Measurements from ENCODE around the gene CD5L. TPM values are rescaled to one million over a fixed set of nuclear protein-coding genes. Genes with fewer than 3 reads are reported as not detected.
A peak's percentile ranks its signal among the peaks of the same experiment; 100 is the strongest.

The CD5L gene
- total RNA-seq, 5 donors from 2014 or later (not counting 1 experiment from before 2014, with no cell fraction given): not detected

DNA sequence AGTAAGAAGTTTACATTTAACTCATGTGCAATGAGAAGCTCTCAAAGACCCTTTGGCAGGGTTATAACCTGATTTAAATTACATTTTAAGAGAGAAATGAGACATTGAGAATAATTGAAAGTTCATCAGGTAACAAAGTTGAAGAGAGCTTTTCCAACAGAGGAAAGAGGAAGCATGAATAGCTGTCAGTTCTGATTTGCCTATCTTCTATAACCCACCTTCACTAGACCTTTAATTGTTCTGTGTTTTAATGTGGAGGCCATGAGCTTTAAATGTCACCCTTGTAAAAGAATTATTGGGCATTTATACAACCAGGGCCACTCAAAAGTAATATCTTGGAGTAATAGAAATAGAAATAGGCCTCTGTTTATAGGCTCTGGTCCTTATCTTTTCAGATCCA lies 12.4 kb downstream of the CD5L start:
- Histone ChIP-seq H3K4me3 (ENCODE audit: control insufficient read depth in 1 of 2, extremely low read depth in 1 of 2, low read length in 1 of 2) (no peak overlapping the region), H3K4me1 (ENCODE audit: control insufficient read depth in 1 of 2, extremely low read depth in 1 of 2, insufficient read depth in 2 of 2, low read length in 2 of 2) (no peaks in the 10 kb centered on the region), H3K27ac (ENCODE audit: low read length) (no peak overlapping the region), H3K27me3 (replicated peaks in 1 of 2; ENCODE audit: control insufficient read depth in 2 of 2, extremely low read depth in 1 of 2, insufficient read depth in 2 of 2, low read length in 1 of 2) (no peaks in the 10 kb centered on the region), H3K9me3 (no peaks in the 10 kb centered on the region), H3K36me3 (ENCODE audit: control insufficient read depth in 2 of 2, extremely low read depth in 1 of 2, insufficient read depth in 1 of 2, low read length in 1 of 2) (no peaks in the 10 kb centered on the region)
- CTCF ChIA-PET: no interaction called here
- POLR2A ChIA-PET: no interaction called here
- Mint-ChIP-seq H3K4me1 (peaks cover 0 to 2% (median 0%) of the 10 kb centered on the region in 3 donors), H3K4me3 (no peak overlapping the region), H3K36me3 (no peaks in the 10 kb centered on the region), H3K9me3 (peaks cover 0 to 3% (median 0%) of the 10 kb centered on the region in 3 donors), H3K27me3 (peaks cover 3 to 11% of the 10 kb centered on the region in 2 donors), H3K27ac (no peak overlapping the region)
- ATAC-seq (replicated peaks in 1 of 4) (no peak), DNase-seq (no peak)

DNA sequence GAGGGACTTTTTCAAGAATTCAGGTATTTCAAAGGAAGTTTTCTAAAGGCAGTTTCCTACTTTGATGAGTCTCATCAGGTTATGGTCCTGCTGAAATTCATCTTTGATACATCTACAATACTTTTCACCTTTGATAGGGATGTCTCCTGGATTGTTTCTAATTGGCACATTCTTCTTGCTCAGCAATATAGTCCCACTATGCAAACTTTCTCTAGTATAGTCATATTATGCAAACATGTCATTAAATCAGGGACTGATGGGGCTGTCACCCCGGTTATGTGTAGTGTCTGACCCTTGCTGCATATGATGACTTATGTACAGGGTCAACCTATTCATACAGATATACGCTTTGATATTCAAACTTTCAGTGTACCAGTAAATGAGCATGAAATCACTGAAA lies 21.3 kb downstream of the CD5L start:
- WGBS (ENCODE audit: insufficient coverage): no CpG with 5 or more reads among the region's 2 CpGs
- Histone ChIP-seq H3K9me3 (no peaks in the 10 kb centered on the region), H3K27ac (ENCODE audit: low read length) (no peak overlapping the region), H3K27me3 (replicated peaks in 1 of 2; ENCODE audit: control insufficient read depth in 2 of 2, extremely low read depth in 1 of 2, insufficient read depth in 2 of 2, low read length in 1 of 2) (peaks cover 0 to 2% of the 10 kb centered on the region in 2 experiments), H3K4me1 (ENCODE audit: control insufficient read depth in 1 of 2, extremely low read depth in 1 of 2, insufficient read depth in 2 of 2, low read length in 2 of 2) (no peaks in the 10 kb centered on the region), H3K36me3 (ENCODE audit: control insufficient read depth in 2 of 2, extremely low read depth in 1 of 2, insufficient read depth in 1 of 2, low read length in 1 of 2) (no peaks in the 10 kb centered on the region), H3K4me3 (ENCODE audit: control insufficient read depth in 1 of 2, extremely low read depth in 1 of 2, low read length in 1 of 2) (no peak overlapping the region)
- Mint-ChIP-seq H3K9me3 (no peaks in the 10 kb centered on the region), H3K27ac (no peak overlapping the region), H3K4me3 (no peak overlapping the region), H3K27me3 (peaks cover 6 to 12% of the 10 kb centered on the region in 2 donors), H3K36me3 (no peaks in the 10 kb centered on the region), H3K4me1 (peaks cover 0 to 3% (median 2%) of the 10 kb centered on the region in 3 donors)
- ChIA-PET CTCF (no interaction called here), POLR2A (no interaction called here)
- no peak for ATAC-seq (replicated peaks in 1 of 4)
- no peak for DNase-seq

DNA sequence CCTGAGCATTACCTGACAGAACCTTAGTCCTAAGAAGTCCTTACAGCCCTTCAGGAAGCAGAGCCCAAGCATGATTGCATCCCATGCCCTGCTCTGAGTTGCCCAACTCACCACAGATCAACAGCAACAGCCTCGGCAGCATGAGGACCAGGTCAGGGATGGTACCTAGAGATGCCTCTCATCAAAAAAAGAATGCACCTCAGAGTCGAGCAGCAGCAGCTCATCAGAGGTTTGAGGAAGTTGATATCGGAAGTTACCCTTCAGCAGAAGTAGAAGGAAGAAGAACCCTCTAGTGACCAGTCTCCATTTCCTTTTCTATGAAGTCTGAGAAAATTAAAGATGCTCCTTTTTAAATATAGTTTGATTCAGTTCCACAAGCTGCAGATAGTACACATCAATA lies 21.7 kb downstream of the CD5L start, which contains the start of gene FCRL1:
Gene FCRL1 (minus strand): TSS at position 225 of the 400 bp plus-strand sequence. CDS start 83 bp downstream, at position 142.
- no peaks in the 10 kb centered on the region for H3K9me3 Mint-ChIP-seq
- POLR2A ChIA-PET: no interaction called here
- no peak for DNase-seq
- H3K27me3 ChIP-seq (replicated peaks in 1 of 2; ENCODE audit: control insufficient read depth in 2 of 2, extremely low read depth in 1 of 2, insufficient read depth in 2 of 2, low read length in 1 of 2): peaks cover 0 to 2% of the 10 kb centered on the region in 2 experiments
- H3K4me3 Mint-ChIP-seq: no peak within 1 kb of the TSS
- H3K27ac Mint-ChIP-seq: no peak within 1 kb of the TSS
- ATAC-seq (replicated peaks in 1 of 4): no peak
- WGBS (ENCODE audit: insufficient coverage): no CpG with 5 or more reads among the region's 3 CpGs
- no peak within 1 kb of the TSS for H3K27ac ChIP-seq (ENCODE audit: low read length)
- H3K4me1 ChIP-seq (ENCODE audit: control insufficient read depth in 1 of 2, extremely low read depth in 1 of 2, insufficient read depth in 2 of 2, low read length in 2 of 2): no peaks in the 10 kb centered on the region
- no peaks in the 10 kb centered on the region for H3K9me3 ChIP-seq
- CTCF ChIA-PET: no interaction called here
- peaks cover 6 to 12% of the 10 kb centered on the region in 2 donors for H3K27me3 Mint-ChIP-seq
- no peaks in the 10 kb centered on the region for H3K36me3 Mint-ChIP-seq
- peaks cover 0 to 3% (median 2%) of the 10 kb centered on the region in 3 donors for H3K4me1 Mint-ChIP-seq
- H3K4me3 ChIP-seq (ENCODE audit: control insufficient read depth in 1 of 2, extremely low read depth in 1 of 2, low read length in 1 of 2): no peak within 1 kb of the TSS
- no peaks in the 10 kb centered on the region for H3K36me3 ChIP-seq (ENCODE audit: control insufficient read depth in 2 of 2, extremely low read depth in 1 of 2, insufficient read depth in 1 of 2, low read length in 1 of 2)

DNA sequence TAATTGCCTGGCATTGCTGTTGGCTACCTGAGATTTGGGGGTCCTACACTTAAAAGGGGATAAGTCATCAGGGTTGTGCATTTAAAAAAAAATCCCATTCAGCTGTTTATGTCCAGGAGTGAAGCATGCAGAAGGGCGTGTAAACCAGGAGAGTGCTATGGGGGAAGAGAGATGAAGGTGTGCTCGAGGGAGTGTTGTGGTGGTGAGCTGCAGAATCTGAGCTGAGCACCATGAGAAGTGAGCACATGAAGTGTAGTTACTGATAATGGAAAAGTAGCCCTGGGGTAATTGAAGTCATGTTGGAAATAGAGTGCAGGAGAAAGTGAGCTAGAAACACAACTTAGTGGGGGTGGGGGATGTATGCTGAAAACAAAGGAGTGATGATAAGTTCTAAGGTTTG lies 22.4 kb downstream of the CD5L start:
- no peak for ATAC-seq (replicated peaks in 1 of 4)
- Mint-ChIP-seq H3K9me3 (peaks cover 0 to 3% (median 2%) of the 10 kb centered on the region in 3 donors), H3K4me1 (peaks cover 0 to 3% (median 2%) of the 10 kb centered on the region in 3 donors), H3K36me3 (no peaks in the 10 kb centered on the region), H3K4me3 (no peak overlapping the region), H3K27ac (no peak overlapping the region), H3K27me3 (peaks cover 5 to 8% of the 10 kb centered on the region in 2 donors)
- Histone ChIP-seq H3K36me3 (ENCODE audit: control insufficient read depth in 2 of 2, extremely low read depth in 1 of 2, insufficient read depth in 1 of 2, low read length in 1 of 2) (no peaks in the 10 kb centered on the region), H3K27ac (ENCODE audit: low read length) (no peak overlapping the region), H3K4me1 (ENCODE audit: control insufficient read depth in 1 of 2, extremely low read depth in 1 of 2, insufficient read depth in 2 of 2, low read length in 2 of 2) (no peaks in the 10 kb centered on the region), H3K9me3 (peaks cover under 1% of the 10 kb centered on the region), H3K27me3 (replicated peaks in 1 of 2; ENCODE audit: control insufficient read depth in 2 of 2, extremely low read depth in 1 of 2, insufficient read depth in 2 of 2, low read length in 1 of 2) (peaks cover 0 to 2% of the 10 kb centered on the region in 2 experiments), H3K4me3 (ENCODE audit: control insufficient read depth in 1 of 2, extremely low read depth in 1 of 2, low read length in 1 of 2) (no peak overlapping the region)
- ChIA-PET CTCF (no interaction called here), POLR2A (no interaction called here)
- no peak for DNase-seq
- WGBS (ENCODE audit: insufficient coverage): 73% methylated on average over 2 of the region's 2 CpGs

DNA sequence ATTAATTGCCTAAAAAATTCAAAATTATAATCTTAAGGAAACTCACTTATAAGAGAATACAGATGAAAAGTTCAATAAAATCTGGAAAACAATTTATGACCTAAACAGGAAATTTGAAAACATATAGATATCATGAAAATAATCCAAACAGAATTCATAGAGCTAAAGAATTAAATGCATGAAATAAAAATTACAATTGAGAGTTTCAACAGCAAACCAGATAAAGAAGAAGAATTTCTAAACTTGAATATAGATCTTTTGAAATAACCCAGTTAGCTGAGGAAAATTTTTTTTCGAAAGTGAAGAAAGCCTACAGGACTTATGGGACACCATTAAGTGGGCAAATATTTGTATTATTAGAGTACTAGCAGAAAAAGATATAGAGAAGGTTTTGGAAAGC lies 28.3 kb downstream of the CD5L start:
- H3K9me3 ChIP-seq: peaks cover 10% of the 10 kb centered on the region
- POLR2A ChIA-PET: interaction anchor here in 1 of 2 donors (0.7 kb wide), 1 partner anchor 144 kb away, joined by 3 read pairs; no protein-coding TSS in a partner anchor
- H3K27me3 ChIP-seq (replicated peaks in 1 of 2; ENCODE audit: control insufficient read depth in 2 of 2, extremely low read depth in 1 of 2, insufficient read depth in 2 of 2, low read length in 1 of 2): peaks cover 0 to 6% of the 10 kb centered on the region in 2 experiments
- peaks cover 0 to 23% (median 22%) of the 10 kb centered on the region in 3 donors for H3K9me3 Mint-ChIP-seq
- H3K4me3 ChIP-seq (ENCODE audit: control insufficient read depth in 1 of 2, extremely low read depth in 1 of 2, low read length in 1 of 2): no peak overlapping the region
- H3K36me3 Mint-ChIP-seq: peaks cover 7% of the 10 kb centered on the region
- no peak overlapping the region for H3K27ac ChIP-seq (ENCODE audit: low read length)
- no peak overlapping the region for H3K4me3 Mint-ChIP-seq
- no peak overlapping the region for H3K27ac Mint-ChIP-seq
- H3K36me3 ChIP-seq (ENCODE audit: control insufficient read depth in 2 of 2, extremely low read depth in 1 of 2, insufficient read depth in 1 of 2, low read length in 1 of 2): no peaks in the 10 kb centered on the region
- ATAC-seq (replicated peaks in 1 of 4) (no peak), DNase-seq (no peak)
- peaks cover 0 to 2% (median 0%) of the 10 kb centered on the region in 3 donors for H3K4me1 Mint-ChIP-seq
- no CpG with 5 or more reads among the region's 1 CpG for WGBS (ENCODE audit: insufficient coverage)
- H3K4me1 ChIP-seq (ENCODE audit: control insufficient read depth in 1 of 2, extremely low read depth in 1 of 2, insufficient read depth in 2 of 2, low read length in 2 of 2): no peaks in the 10 kb centered on the region
- peaks cover 7 to 14% of the 10 kb centered on the region in 2 donors for H3K27me3 Mint-ChIP-seq
- CTCF ChIA-PET: no interaction called here

DNA sequence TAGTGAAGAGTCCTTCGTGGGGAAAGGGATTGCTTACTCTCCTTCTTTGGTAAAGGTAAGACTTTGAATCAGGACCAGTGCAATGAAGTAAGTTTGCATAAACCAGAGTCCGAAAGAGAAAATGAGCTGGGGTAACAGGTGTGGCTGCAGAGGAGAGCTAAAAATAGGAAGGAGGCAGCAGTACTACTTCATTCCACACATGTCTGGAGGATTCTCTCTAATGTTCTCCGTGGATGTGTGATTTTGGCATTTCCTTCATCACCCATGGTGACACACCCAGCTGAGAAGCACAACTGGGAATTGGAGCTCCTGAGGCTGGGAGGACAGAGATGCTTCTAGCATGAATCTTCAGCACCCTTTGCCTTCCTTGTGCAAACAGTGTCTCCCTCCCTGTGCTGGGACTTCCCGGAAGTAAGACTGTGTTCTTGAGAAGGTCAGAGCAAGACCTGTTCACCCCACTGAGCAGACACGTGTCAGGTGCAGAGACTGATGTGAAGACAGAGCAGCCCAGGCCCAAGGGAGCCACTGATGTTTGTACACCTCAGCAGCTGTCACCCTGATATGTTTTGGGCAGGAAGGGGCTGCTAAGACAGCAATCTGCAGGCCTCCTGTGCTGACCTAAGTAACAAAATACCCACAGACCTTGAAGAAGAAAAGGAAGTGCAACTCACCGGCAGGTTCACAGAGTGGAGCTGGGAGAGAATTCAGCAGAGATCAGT lies 35.0 kb downstream of the CD5L start:
- Histone ChIP-seq H3K27me3 (replicated peaks in 1 of 2; ENCODE audit: control insufficient read depth in 2 of 2, extremely low read depth in 1 of 2, insufficient read depth in 2 of 2, low read length in 1 of 2) (peaks cover 0 to 2% of the 10 kb centered on the region in 2 experiments), H3K27ac (ENCODE audit: low read length) (no peak overlapping the region), H3K4me3 (ENCODE audit: control insufficient read depth in 1 of 2, extremely low read depth in 1 of 2, low read length in 1 of 2) (no peak overlapping the region), H3K36me3 (ENCODE audit: control insufficient read depth in 2 of 2, extremely low read depth in 1 of 2, insufficient read depth in 1 of 2, low read length in 1 of 2) (no peaks in the 10 kb centered on the region), H3K4me1 (ENCODE audit: control insufficient read depth in 1 of 2, extremely low read depth in 1 of 2, insufficient read depth in 2 of 2, low read length in 2 of 2) (no peaks in the 10 kb centered on the region), H3K9me3 (no peaks in the 10 kb centered on the region)
- Mint-ChIP-seq H3K27me3 (peaks cover 15 to 18% of the 10 kb centered on the region in 2 donors), H3K9me3 (peaks cover 0 to 2% (median 0%) of the 10 kb centered on the region in 3 donors), H3K4me1 (peaks cover 0 to 4% (median 0%) of the 10 kb centered on the region in 3 donors), H3K27ac (peak overlapping the region in 1 of 2 donors; percentile 2), H3K36me3 (no peaks in the 10 kb centered on the region), H3K4me3 (no peak overlapping the region)
- WGBS (ENCODE audit: insufficient coverage): 17% methylated on average over 1 of the region's 6 CpGs
- ChIA-PET POLR2A (interaction anchor here in 1 of 2 donors (0.6 kb wide), 1 partner anchor 523 kb away, joined by 3 read pairs; no protein-coding TSS in a partner anchor), CTCF (interaction anchor here in 1 of 2 donors (0.5 kb wide), 1 partner anchor 149 kb away, joined by 4 read pairs; no protein-coding TSS in a partner anchor)
- ATAC-seq (replicated peaks in 1 of 4): peak in 3 of 4 experiments; percentile 34 to 45 (median 44)
- peak in 2 of 35 experiments; percentile 3 to 19 for DNase-seq

Data from T-cell (primary cell).